Liver (tissue), 9 donors: ENCODE results near the gene PCDHAC1. TPM values are rescaled to one million over a fixed set of nuclear protein-coding genes. Genes with fewer than 3 reads are reported as not detected.

Source experiments
- DNase-seq: peaks from one replicate; pipeline ENCODE4 v3.0.0-alpha.2; 2017; ENCODE audit warnings: low spot score
- H3K27ac ChIP-seq, 2 donors: one replicate each; pipeline ENCODE4 v1.7.0; 2013; ENCODE audit warnings: inconsistent platforms in 2 of 2, low read length in 2 of 2, control low read depth in 1 of 2, low read depth in 1 of 2, mild to moderate bottlenecking in 1 of 2
- H3K27me3 ChIP-seq, 4 donors: one replicate each; pipeline versions ENCODE4 v1.6.1 to v1.7.0; 2013; ENCODE audit warnings: low read length in 3 of 4, inconsistent platforms in 1 of 4, mild to moderate bottlenecking in 1 of 4, moderate library complexity in 1 of 4; ENCODE audit not compliant: control insufficient read depth in 4 of 4, insufficient read depth in 4 of 4
- H3K36me3 ChIP-seq, 4 donors: one replicate each; pipeline versions ENCODE4 v1.6.1 to v1.7.0; 2013; ENCODE audit warnings: low read length in 3 of 4, mild to moderate bottlenecking in 3 of 4, low read depth in 1 of 4, moderate library complexity in 1 of 4; ENCODE audit not compliant: control insufficient read depth in 4 of 4, insufficient read depth in 3 of 4
- H3K4me1 ChIP-seq, 4 donors: one replicate each; pipeline versions ENCODE4 v1.6.1 to v1.7.0; 2013; ENCODE audit warnings: low read length in 3 of 4, mild to moderate bottlenecking in 3 of 4, moderate library complexity in 1 of 4; ENCODE audit not compliant: control insufficient read depth in 4 of 4, insufficient read depth in 4 of 4
- H3K4me3 ChIP-seq, 3 donors: one replicate each; pipeline versions ENCODE4 v1.6.1 to v1.7.0; 2013; ENCODE audit warnings: low read length in 3 of 3, control low read depth in 1 of 3, low read depth in 1 of 3, mild to moderate bottlenecking in 1 of 3
- H3K9ac ChIP-seq, 2 donors: one replicate each; pipeline ENCODE4 v1.7.0; 2013; ENCODE audit warnings: low read length in 2 of 2, mild to moderate bottlenecking in 2 of 2, moderate library complexity in 2 of 2, control low read depth in 1 of 2, low read depth in 1 of 2
- H3K9me3 ChIP-seq, 4 donors: one replicate each; pipeline versions ENCODE4 v1.6.1 to v1.7.0; 2013; ENCODE audit warnings: low read length in 3 of 4; ENCODE audit not compliant: control insufficient read depth in 4 of 4
- EGR1 ChIP-seq, 2 donors: IDR thresholded peaks; 2 replicates each; pipeline ENCODE4 v1.6.1; 2016 to 2018; ENCODE audit warnings: antibody characterized with exemption in 2 of 2, low read depth in 2 of 2
- FOXA1 ChIP-seq: IDR thresholded peaks from 2 replicates; pipeline ENCODE4 v1.6.1; 2016; ENCODE audit warnings: antibody characterized with exemption
- FOXA2 ChIP-seq: IDR thresholded peaks from 2 replicates; pipeline ENCODE4 v1.6.1; 2016; ENCODE audit warnings: antibody characterized with exemption
- GABPA ChIP-seq, 2 donors: IDR thresholded peaks in 1 of 2; conservative IDR thresholded peaks in 1 of 2; 2 replicates each; pipeline ENCODE4 v1.6.1; 2016; ENCODE audit warnings: antibody characterized with exemption in 2 of 2, mild to moderate bottlenecking in 1 of 2, moderate library complexity in 1 of 2
- HNF4A ChIP-seq, 2 donors: conservative IDR thresholded peaks; 2 replicates each; pipeline ENCODE4 v1.6.1; 2016; ENCODE audit warnings: antibody characterized with exemption in 2 of 2, mild to moderate bottlenecking in 2 of 2
- JUND ChIP-seq, 2 donors: IDR thresholded peaks; 2 replicates each; pipeline ENCODE4 v1.6.1; 2016; ENCODE audit warnings: antibody characterized with exemption in 2 of 2
- NR2F2 ChIP-seq: IDR thresholded peaks from 2 replicates; pipeline ENCODE4 v1.6.1; 2016; ENCODE audit warnings: antibody characterized with exemption
- RAD21 ChIP-seq, 2 donors: IDR thresholded peaks; 2 replicates each; pipeline ENCODE4 v1.6.1; 2016; ENCODE audit warnings: antibody characterized with exemption in 2 of 2, mild to moderate bottlenecking in 2 of 2
- RXRA ChIP-seq, 2 donors: IDR thresholded peaks; 2 replicates each; pipeline ENCODE4 v1.6.1; 2017 to 2018; ENCODE audit warnings: antibody characterized with exemption in 2 of 2, mild to moderate bottlenecking in 1 of 2
- SP1 ChIP-seq: IDR thresholded peaks from 2 replicates; pipeline ENCODE4 v1.6.1; 2018; ENCODE audit warnings: antibody characterized with exemption, mild to moderate bottlenecking
- TAF1 ChIP-seq: conservative IDR thresholded peaks from 2 replicates; pipeline ENCODE4 v1.6.1; 2016; ENCODE audit warnings: antibody characterized with exemption, mild to moderate bottlenecking
- YY1 ChIP-seq: IDR thresholded peaks from 2 replicates; pipeline ENCODE4 v1.6.1; 2016; ENCODE audit warnings: antibody characterized with exemption, mild to moderate bottlenecking
- ZBTB33 ChIP-seq: IDR thresholded peaks from 2 replicates; pipeline ENCODE4 v1.6.1; 2016; ENCODE audit warnings: antibody characterized with exemption
- WGBS: extraction: QIAGEN DNeasy Blood & Tissue Kit; methylation state at CpG from one replicate; pipeline ENCODE4 v1.1.7; 2013; 5-methylcytosine and 5-hydroxymethylcytosine counted together
- polyA plus RNA-seq, 2 donors: library from polyadenylated mRNA; stranded (reverse) in 1 of 2; unstranded in 1 of 2; fragments of 200-250 nt in 1 of 2; fragments of >200 nt in 1 of 2; fragmentation: Nextera tagmentation in 1 of 2; extraction: Ambion mirVana in 1 of 2; gene quantifications; one replicate each; pipeline versions ENCODE4 v1.2.1 to v1.2.3, GENCODE V29; 2013 to 2015
- total RNA-seq, 2 donors: library from RNA; depleted of rRNA; stranded (reverse); fragments of >200 nt; gene quantifications; one replicate each; pipeline ENCODE4 v1.2.3, GENCODE V29; 2014
- TF ChIP-seq, protein P1 (sequence below): IDR thresholded peaks from 2 replicates; pipeline ENCODE4 v1.6.1; 2016; ENCODE audit warnings: antibody characterized with exemption
- TF ChIP-seq, protein P2 (sequence below): IDR thresholded peaks from 2 replicates; pipeline ENCODE4 v1.6.1; 2016; ENCODE audit warnings: antibody characterized with exemption, mild to moderate bottlenecking
- TF ChIP-seq, protein P3 (sequence below): fragments of 150-350 bp; IDR thresholded peaks from 2 replicates; pipeline ENCODE4 v1.5.1; 2017; ENCODE audit warnings: improper control_type of control experiment, low read depth, low read length; ENCODE audit not compliant: missing input control
- donor health status: healthy.
- donor health status: healthy.
- donor health status: healthy.
- donor health status: healthy.
- donor health status: healthy.

The PCDHAC1 gene
- total and polyA plus RNA-seq, 4 donors = under 0.01 to 0.25 (median 0.13) TPM; not detected in 1

GRCh38 chr5:140881889-140882590, 44.1 kb upstream of the PCDHAC1 start, which contains the start of gene PCDHA13:
PCDHA13 (plus strand) TSS chr5:140882124; CDS start chr5:140882269, 145 bp downstream.
- Histone ChIP-seq H3K9me3 (peaks cover 4 to 31% (median 21%) of the 10 kb centered on the region in 4 donors), H3K27ac (no peak within 1 kb of the TSS), H3K27me3 (peaks cover 0 to 11% (median 1%) of the 10 kb centered on the region in 4 donors), H3K4me3 (peak within 1 kb of the TSS in 2 of 3 donors; percentile 51 to 57), H3K4me1 (peaks cover 0 to 2% (median 0%) of the 10 kb centered on the region in 4 donors), H3K36me3 (no peaks in the 10 kb centered on the region), H3K9ac (no peak within 1 kb of the TSS)
- 16% methylated on average over 35 of the region's 35 CpGs for WGBS
- DNase-seq = no peak
- TF ChIP-seq NR2F2 (no peak), TAF1 (no peak), JUND (IDR thresholded peaks at IDR 0.05) (no peak), EGR1 (IDR thresholded peaks at IDR 0.05; ENCODE audit: low read depth in 2 of 2) (no peak), RXRA (IDR thresholded peaks at IDR 0.05) (no peak), HNF4A (conservative IDR thresholded peaks at IDR 0.05) (no peak), FOXA1 (no peak), ZBTB33 (no peak), GABPA (IDR thresholded peaks at IDR 0.05 in 1 of 2, conservative IDR thresholded peaks at IDR 0.05 in 1 of 2) (no peak), YY1 (no peak), RAD21 (IDR thresholded peaks at IDR 0.05) (peak; percentile 55 to 68), SP1 (no peak), FOXA2 (no peak)
- TF ChIP-seq, protein P1, sequence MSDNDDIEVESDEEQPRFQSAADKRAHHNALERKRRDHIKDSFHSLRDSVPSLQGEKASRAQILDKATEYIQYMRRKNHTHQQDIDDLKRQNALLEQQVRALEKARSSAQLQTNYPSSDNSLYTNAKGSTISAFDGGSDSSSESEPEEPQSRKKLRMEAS = no peak
- TF ChIP-seq, protein P2, sequence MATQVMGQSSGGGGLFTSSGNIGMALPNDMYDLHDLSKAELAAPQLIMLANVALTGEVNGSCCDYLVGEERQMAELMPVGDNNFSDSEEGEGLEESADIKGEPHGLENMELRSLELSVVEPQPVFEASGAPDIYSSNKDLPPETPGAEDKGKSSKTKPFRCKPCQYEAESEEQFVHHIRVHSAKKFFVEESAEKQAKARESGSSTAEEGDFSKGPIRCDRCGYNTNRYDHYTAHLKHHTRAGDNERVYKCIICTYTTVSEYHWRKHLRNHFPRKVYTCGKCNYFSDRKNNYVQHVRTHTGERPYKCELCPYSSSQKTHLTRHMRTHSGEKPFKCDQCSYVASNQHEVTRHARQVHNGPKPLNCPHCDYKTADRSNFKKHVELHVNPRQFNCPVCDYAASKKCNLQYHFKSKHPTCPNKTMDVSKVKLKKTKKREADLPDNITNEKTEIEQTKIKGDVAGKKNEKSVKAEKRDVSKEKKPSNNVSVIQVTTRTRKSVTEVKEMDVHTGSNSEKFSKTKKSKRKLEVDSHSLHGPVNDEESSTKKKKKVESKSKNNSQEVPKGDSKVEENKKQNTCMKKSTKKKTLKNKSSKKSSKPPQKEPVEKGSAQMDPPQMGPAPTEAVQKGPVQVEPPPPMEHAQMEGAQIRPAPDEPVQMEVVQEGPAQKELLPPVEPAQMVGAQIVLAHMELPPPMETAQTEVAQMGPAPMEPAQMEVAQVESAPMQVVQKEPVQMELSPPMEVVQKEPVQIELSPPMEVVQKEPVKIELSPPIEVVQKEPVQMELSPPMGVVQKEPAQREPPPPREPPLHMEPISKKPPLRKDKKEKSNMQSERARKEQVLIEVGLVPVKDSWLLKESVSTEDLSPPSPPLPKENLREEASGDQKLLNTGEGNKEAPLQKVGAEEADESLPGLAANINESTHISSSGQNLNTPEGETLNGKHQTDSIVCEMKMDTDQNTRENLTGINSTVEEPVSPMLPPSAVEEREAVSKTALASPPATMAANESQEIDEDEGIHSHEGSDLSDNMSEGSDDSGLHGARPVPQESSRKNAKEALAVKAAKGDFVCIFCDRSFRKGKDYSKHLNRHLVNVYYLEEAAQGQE = peak; percentile 22
- TF ChIP-seq, protein P3, sequence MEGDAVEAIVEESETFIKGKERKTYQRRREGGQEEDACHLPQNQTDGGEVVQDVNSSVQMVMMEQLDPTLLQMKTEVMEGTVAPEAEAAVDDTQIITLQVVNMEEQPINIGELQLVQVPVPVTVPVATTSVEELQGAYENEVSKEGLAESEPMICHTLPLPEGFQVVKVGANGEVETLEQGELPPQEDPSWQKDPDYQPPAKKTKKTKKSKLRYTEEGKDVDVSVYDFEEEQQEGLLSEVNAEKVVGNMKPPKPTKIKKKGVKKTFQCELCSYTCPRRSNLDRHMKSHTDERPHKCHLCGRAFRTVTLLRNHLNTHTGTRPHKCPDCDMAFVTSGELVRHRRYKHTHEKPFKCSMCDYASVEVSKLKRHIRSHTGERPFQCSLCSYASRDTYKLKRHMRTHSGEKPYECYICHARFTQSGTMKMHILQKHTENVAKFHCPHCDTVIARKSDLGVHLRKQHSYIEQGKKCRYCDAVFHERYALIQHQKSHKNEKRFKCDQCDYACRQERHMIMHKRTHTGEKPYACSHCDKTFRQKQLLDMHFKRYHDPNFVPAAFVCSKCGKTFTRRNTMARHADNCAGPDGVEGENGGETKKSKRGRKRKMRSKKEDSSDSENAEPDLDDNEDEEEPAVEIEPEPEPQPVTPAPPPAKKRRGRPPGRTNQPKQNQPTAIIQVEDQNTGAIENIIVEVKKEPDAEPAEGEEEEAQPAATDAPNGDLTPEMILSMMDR = peak; percentile 17
